HepG2 (cell line): ENCODE data around the gene CAPN9. TPM values are rescaled to one million over a fixed set of nuclear protein-coding genes. Genes with fewer than 3 reads are reported as not detected.

ENCODE experiments used
- DMAP1 ChIP-seq: IDR thresholded peaks from 2 replicates; pipeline ENCODE4 v1.6.1; 2016
- DMTF1 ChIP-seq: sonication (generic); formaldehyde crosslinking; IDR thresholded peaks from 2 replicates; pipeline ENCODE4 v1.4.0; 2020; ENCODE audit warnings: mild to moderate bottlenecking, missing genetic modification reagents
- ESRRA ChIP-seq: sonication (generic); formaldehyde crosslinking; IDR thresholded peaks from 2 replicates; pipeline ENCODE4 v1.5.1; 2020; ENCODE audit warnings: mild to moderate bottlenecking, low read depth, missing genetic modification reagents
- IKZF1 ChIP-seq: fragments of 450-650 bp; IDR thresholded peaks from 2 replicates; pipeline ENCODE4 v1.7.1; 2016
- KDM4B ChIP-seq: sonication (generic); formaldehyde crosslinking; IDR thresholded peaks from 2 replicates; pipeline ENCODE4 v1.4.0; 2020; ENCODE audit warnings: missing genetic modification reagents
- MTERF4 ChIP-seq: sonication (generic); formaldehyde crosslinking; IDR thresholded peaks from 2 replicates; pipeline ENCODE4 v1.8.0; 2023; ENCODE audit warnings: mild to moderate bottlenecking, missing genetic modification reagents
- SAFB2 ChIP-seq: sonication (generic); formaldehyde crosslinking; IDR thresholded peaks from 2 replicates; pipeline ENCODE4 v1.5.1; 2020; ENCODE audit warnings: missing genetic modification reagents, low read depth, mild to moderate bottlenecking, borderline replicate concordance
- SOX13 ChIP-seq, 3 experiments: fragments of 450-650 bp in 1 of 3; sonication (generic) in 1 of 3; formaldehyde crosslinking in 1 of 3; IDR thresholded peaks in 2 of 3; conservative IDR thresholded peaks in 1 of 3; 2 replicates each; pipeline versions ENCODE4 v1.5.0 to v1.6.1; 2016 to 2020; ENCODE audit warnings: antibody characterized with exemption in 1 of 3, mild to moderate bottlenecking in 1 of 3, missing compliant biosample characterization in 1 of 3, missing genetic modification reagents in 1 of 3, moderate library complexity in 1 of 3
- ZNF75D ChIP-seq: sonication (generic); formaldehyde crosslinking; IDR thresholded peaks from 2 replicates; pipeline ENCODE4 v1.8.1; 2023; ENCODE audit warnings: missing genetic modification reagents, mild to moderate bottlenecking, borderline replicate concordance
- ZSCAN29 ChIP-seq: sonication (generic); formaldehyde crosslinking; conservative IDR thresholded peaks from 2 replicates; pipeline ENCODE4 v1.4.0; 2020; ENCODE audit warnings: mild to moderate bottlenecking, missing genetic modification reagents
- polyA plus RNA-seq, 8 experiments: library from polyadenylated mRNA; depleted of rRNA in 3 of 8; stranded (reverse) in 7 of 8; unstranded in 1 of 8; fragments of >200 nt; fragmentation: Illumina TruSeq in 4 of 8; extraction: Trizol in 4 of 8; gene quantifications; 2 replicates each; pipeline versions ENCODE4 v1.2.1 to v1.2.3, GENCODE V29; 2011 to 2016; ENCODE audit warnings: low read depth in 4 of 8, missing spikeins in 1 of 8, mixed read lengths in 1 of 8; ENCODE audit not compliant: insufficient read depth in 1 of 8
- total RNA-seq, 5 experiments: library from RNA; depleted of rRNA; stranded (reverse); fragments of >200 nt; fragmentation: Illumina TruSeq; extraction: Trizol; gene quantifications; 2 replicates each; pipeline ENCODE4 v1.2.3, GENCODE V29; 2016; ENCODE audit warnings: low read depth in 1 of 5

The CAPN9 gene
- total and polyA plus RNA-seq, 2 of the 13 experiments (the other 11 are each of a cell fraction or from before 2014, with no cell fraction given): 0.04 to 0.31 TPM

- TF ChIP-seq DMTF1 (CRISPR knock-in tag) (no peak), IKZF1 (no peak), SAFB2 (CRISPR knock-in tag) (no peak; the same call in 1 of the 2 replicates), DMAP1 (CRISPR knock-in tag) (0 out of 2 replicates have a peak, but pooled peaks have one; percentile 13), ZSCAN29 (CRISPR knock-in tag) (no peak), ESRRA (no peak), KDM4B (CRISPR knock-in tag) (no peak), MTERF4 (CRISPR knock-in tag) (no peak), ZNF75D (no peak), SOX13 (IDR thresholded peaks at IDR 0.05) (no peak), SOX13 (CRISPR knock-in tag; conservative IDR thresholded peaks at IDR 0.05 in 1 of 2, IDR thresholded peaks at IDR 0.05 in 1 of 2) (no peak)
- TF ChIP-seq, all 625 proteins: peak for 72
Observed at GRCh38 chr1:230709619-230710542, 37.3 kb upstream of the CAPN9 start (continued).
